GM19328 (cell line): Measurements from ENCODE around the gene CCDC88C.

Experiments
- ATAC-seq: cut with Tn5 transposase; IDR thresholded peaks from one replicate; pipeline ENCODE4 v1.9.1; 2021; ENCODE audit warnings: mild to moderate bottlenecking, moderate library complexity; ENCODE audit not compliant: unreplicated experiment

Gene CCDC88C

GRCh38 chr14:91295851-91296796 lies 121.5 kb downstream of the CCDC88C start:
- no peak for ATAC-seq

DNA sequence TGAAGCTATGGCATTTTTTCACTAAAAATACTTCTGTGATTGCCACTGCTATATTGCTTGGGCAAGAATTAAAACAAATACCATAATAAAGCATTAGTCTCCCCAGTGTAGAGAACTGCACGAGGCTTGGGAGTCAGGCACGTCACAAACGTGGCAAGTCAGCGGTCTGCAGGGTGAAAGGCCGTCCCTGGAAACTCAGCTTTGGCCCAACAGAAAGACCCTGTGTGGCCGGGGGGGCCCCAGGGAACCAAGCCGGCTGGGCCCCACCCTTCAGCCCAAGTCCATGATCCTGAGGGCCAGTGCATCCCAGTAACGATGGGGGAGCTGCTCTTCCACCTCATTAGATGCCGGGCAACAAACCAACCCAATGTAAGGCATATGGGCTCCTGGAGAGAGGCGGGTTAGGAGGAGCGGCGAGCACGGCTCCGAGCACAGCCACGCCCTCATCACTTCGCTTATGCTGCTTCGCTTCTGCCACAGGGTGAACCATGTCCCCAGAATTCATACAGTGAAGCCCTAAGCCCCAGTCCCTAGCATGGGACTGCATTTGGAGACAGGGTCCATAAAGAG lies 122.3 kb downstream of the CCDC88C start:
- no peak for ATAC-seq

DNA sequence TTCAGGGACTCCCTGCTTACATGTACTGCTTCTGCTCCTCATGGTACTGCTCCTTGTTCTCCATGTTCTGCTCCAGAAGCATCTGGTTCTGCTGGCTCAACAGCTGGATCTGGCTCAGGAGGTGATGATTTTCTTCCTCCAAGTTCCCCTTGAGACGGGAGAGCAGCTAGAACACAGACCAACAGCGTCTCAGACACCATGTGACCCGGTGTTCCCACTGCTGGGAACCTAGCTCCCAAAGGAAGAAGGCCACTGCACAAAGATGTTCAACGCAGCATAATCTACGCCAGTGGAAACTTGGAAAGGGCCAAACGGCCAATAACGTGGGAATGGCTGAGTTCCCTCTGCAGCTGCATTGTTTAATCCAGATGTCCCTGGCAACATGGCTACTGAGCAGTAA lies 123.5 kb downstream of the CCDC88C start:
- ATAC-seq = no peak

GRCh38 chr14:91293281-91293680 lies 124.3 kb downstream of the CCDC88C start:
- no peak for ATAC-seq

DNA sequence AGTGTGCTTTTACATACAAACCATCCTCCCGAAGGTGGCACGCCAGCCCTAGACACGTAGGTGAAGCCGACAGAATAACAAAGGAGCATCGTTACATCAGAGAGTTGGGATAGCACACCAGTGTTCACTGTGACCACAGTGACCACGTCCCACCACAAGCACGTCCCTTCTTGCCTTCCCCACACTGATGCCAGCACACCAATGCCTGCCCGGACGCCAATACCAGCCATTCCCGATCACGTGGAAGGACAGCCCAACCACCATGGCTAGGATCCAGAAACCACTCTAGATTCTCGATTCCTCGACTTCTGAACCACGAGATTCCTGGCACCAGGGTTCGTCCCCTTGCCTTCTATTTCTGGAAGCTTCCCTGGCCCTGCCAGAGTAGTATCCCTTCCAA lies 125.1 kb downstream of the CCDC88C start:
- no peak for ATAC-seq

DNA sequence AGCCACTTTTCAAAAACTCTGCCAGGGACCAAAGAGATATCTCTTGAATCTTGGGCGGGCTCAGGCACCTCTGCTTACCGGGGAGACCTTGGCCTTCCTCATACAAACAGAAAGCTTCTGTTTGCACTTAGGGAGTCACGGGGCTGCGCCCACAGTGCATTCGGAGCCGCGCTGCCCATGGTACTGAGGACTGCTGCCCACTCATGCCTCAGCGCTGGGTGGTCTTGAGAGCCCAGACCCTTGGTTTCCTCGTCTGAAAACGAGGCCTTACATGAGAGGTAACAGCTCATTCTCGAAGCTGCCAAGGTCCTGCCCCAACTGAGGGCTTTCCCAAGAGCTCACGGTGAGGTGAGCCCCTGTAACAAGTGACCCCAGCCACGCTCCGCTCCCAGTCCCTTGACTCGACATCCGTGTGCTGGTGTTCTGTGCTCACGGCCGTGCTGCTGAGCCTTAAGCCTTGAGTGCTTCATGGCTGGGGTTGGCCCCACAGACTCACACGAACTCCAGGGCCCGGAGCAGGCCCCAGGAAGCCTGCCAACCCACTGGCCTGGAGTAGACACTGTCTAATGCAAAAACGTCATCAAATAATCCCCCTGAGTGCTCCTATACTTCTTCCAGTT lies 125.7 kb downstream of the CCDC88C start:
- ATAC-seq = no peak

DNA sequence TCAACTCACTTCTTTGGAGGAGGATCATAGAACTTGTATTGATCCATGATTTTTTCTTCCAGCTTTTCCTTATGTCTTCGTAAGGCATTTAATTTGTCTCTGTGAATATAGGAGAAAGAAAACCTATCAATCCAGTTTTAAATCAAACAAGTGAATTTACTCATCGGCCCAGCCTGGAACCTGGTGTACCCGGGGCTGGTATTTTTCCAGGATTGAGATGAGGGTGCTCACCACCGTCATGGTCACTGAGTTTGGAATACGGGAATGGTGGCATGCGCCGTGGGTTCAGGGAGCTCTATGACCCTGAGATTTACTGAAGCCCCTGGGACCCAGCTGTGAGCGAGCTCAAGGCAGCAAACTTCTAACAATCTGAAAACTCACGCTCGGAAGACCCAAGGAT lies 126.6 kb downstream of the CCDC88C start:
- no peak for ATAC-seq

DNA sequence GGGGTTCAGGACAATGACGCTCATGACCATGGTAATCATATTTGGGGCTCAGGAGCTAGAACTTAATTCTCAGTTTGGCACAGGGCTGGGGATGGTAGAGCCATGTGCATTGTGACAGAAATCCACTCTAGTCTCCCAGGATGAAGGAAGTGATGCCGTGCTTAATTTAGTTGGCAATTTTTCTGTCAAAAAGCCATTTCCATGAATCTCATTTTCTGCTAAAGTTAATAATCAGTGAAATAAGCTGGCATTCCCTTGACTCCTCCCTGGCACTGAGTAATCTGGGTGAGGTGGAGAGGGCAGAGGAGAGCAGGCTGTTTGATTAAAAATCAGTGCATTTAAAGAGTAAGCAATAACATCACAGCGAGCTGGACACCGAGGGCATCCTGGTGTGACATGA lies 128.2 kb downstream of the CCDC88C start:
- no peak for ATAC-seq

DNA sequence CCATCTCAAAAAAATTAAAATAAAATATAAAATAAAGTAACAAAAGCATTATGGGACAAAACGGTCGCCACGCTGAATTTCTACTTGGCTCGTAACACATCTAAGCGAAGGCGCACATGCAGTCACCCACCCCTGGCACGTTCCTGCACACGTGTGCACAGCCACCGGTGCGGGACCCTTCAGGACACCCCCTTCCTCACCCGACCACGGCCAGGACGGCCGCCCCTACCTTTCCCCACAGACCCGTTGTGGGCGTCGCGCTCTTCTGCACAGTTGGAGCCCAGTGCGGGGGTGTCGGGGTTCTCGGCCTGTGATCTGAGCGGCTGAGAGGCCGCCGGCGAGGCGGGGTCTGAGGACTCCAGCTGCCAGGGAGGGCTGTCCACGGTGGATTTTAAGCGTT lies 128.7 kb downstream of the CCDC88C start:
- ATAC-seq = no peak

DNA sequence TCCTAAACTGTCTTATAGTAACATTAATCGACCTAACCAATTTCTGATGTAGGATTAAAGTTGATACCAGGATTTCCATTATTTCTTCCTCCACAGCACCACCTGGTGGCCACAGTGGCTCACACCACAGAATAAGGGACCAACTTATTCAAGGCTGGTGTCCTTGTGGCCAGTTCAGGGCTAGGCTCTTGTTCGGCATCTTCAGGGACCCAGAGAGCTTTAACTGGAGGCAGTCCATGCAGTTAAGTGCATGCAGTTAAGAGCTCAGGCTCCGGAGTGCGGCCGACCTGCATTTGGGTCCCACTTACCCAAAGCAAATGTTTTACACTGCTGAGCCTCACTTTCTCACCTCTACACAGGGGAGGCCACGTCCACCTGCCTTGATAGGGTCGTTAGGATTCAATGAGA lies 131.1 kb downstream of the CCDC88C start:
- no peak for ATAC-seq

- no peak for ATAC-seq
Measured at GRCh38 chr14:91284791-91285548, 132.7 kb downstream of the CCDC88C start.

DNA sequence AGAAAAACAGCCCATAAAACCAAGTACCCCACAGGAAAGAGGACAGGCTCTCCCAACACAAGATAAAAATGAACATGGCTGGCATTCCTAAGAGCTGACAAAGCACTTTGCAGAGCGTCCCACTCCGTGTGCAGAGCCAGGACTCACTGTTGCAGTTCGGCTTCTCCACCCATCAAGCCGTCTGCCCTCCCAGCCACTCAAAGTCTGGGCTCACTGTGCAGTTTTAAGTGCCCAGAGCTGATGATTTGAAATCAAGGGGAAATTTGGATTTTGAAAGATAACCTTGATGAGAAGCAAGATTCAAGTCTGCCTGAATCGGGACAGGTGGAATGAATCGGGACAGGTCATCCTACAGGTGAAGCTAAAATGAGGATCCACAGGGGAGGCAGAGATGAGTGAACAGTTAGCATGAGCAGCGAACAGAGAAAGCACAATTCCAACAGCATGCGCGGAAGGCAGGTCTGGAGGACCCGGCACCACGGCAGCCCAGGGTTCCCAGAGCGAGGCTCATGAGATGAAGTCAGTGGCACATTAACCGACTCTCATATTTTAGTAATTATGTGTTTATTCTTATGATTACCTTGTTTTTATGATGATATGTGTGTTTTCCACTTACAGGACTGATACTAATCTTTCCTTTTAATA lies 133.4 kb downstream of the CCDC88C start:
- ATAC-seq = no peak

DNA sequence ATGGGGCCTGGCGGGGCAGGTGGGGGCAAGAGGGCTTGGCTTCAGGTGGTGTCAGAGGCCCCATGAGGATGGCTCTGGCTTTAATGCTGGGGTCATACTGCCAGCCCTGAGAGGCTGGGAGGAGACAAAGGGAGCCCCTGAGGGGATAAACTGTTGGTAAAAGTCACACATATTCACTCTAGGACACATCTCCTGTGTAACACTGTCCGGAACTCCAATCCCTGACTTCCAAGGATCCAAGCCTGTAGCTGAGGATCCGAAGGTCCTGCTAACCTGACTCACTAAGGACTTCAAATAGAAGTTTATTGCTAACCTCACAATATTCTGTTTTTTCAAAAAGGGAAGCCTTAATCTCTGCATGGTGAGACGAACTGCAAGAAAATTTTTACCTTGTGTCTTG lies 134.0 kb downstream of the CCDC88C start:
- ATAC-seq = no peak

DNA sequence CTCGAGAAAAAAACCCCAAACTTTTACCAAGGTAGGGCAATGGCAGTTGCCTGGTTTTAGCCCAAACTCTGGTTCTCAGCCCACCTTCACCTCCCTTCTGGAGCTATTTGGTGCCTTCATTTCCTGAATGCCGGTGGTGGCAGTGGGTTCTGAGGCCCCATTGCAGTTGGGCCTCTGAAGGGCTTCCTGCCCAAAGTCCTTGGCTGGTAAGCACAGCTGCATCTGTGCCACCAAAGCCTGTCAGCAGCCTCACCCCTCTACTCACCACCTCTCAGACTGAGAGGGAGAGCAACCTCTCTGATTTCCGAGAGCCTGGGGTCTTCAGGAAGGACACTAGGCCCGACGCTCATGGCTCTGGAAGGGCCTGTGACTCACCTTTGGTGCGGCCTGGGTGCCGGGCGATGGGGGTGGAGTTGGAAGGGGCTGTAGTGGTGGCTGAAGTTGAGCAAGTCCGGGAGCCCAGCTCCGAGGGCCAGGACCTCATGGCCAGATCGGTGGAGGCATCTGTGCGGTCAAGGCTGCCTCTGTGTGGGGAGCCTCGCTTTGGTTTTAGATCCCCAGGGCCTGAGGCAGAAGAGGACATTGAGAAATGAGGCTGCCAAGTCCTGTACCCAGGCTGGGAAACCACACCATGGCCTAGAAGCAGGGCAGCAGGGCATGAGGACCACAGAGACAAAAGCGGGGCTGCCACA lies 134.5 kb downstream of the CCDC88C start:
- ATAC-seq = no peak

DNA sequence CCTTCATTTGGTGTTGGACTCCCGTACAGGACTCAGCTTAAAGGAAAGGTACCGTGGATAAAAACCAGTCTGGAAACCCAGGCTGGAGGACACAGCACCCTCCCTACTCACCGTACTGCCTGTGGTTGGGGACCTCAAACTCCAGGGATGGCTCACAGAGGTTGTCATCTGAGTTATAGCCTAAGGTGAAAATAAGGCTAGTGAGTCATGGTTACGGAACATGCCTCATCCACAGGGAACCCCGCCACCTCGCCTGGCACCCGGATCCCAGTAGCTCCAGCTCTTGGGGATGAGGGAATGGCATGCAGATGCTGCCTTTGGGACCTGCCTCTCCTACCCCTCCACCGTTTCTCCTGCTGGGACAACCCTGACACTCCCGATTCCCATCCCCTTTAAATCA lies 136.3 kb downstream of the CCDC88C start:
- ATAC-seq = no peak

DNA sequence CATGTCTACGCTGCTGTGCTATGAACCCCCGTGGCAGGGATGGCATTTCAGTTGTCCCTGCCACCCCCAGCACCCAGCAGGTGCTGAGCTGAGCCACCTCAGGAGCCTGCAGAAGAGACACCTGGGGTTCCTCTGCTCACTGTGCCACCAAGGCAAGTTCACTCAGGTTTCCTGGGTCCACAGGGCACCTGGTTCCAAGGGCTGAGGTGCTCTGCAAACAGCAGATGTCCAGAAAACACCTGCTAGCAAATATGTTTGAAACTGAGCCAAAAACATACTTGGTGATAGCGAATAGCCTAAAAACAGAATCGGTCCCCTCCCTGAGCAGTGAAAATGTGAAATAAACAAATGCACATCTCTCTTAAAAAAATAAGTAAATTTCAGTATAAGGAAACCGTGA lies 137.5 kb downstream of the CCDC88C start:
- ATAC-seq = no peak

DNA sequence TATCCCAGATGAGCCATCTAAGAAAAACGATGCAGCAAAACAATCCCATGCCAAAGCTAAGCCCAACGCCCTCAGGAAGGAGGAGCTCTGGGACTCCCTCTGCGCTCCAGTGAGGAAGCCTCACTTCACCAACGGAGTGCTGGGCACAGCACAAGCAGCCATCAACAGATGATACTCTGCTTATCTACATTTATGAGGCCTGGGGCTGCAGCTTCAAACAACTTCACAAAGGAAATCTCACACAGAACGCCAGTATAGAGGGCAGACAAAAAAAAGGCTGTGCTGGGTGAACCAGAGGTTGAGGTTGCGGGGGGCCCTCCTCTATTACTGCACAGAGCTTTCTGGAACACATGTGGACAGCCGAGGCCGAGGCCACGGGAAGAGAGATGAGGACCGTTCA lies 138.3 kb downstream of the CCDC88C start:
- no peak for ATAC-seq

GRCh38 chr14:91278383-91278715 lies 139.3 kb downstream of the CCDC88C start:
- ATAC-seq = no peak

DNA sequence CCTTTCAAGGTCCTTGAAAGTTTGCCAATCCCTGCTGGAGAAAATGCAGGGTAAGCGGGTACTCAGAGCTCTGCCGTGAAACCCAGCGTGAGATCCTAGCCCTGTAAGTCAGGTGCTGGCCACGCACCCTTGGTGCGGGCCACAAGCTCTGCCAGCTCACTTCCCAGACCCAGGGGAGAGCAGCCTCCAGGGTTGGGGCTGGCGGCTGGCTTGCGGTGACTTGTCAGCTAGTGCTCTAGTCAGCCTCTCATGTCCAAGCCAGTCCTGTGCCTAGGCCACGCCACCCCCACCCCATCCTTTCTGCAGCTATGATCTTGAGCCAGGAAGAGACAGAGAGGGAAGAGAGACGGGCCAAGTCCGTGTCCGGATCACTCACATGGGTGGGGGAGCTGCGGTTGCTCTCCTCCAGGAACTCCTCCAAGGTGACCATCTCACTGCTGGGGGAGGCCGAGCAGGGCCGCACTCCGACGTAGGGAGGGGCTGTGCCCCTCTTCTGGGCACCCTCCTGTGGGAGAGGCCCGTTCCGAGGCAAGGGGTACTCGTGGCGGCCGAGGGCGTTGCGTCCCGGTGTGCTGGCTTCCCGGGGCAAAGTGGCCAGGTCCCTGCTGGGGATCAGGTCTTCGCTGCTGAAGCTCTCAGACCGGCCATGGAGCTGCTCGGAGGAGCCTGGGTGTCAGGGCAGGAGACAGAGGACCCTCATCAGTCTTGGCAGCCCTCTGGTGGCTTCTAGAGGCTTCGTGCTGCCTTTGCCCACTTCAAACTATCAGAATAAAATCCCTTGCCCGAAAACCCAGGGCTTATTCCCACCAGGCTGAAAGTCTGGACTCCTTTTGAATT lies 139.9 kb downstream of the CCDC88C start:
- ATAC-seq = no peak
